HepG2 (cell line): ENCODE measurements around the gene P3H2.

Source experiments
- ATF7 ChIP-seq, 2 experiments: fragments of 450-650 bp in 1 of 2; sonication (generic) in 1 of 2; formaldehyde crosslinking in 1 of 2; IDR thresholded peaks; 2 replicates each; pipeline versions ENCODE4 v1.4.0 to v1.6.1; 2016 to 2020; ENCODE audit warnings: antibody characterized with exemption in 1 of 2, mild to moderate bottlenecking in 1 of 2, missing genetic modification reagents in 1 of 2
- CREB1 ChIP-seq, 2 experiments: fragments of 450-650 bp in 1 of 2; IDR thresholded peaks; 2 replicates each; pipeline ENCODE4 v1.6.1; 2016 to 2017; ENCODE audit warnings: control low read depth in 1 of 2, mild to moderate bottlenecking in 1 of 2, missing compliant biosample characterization in 1 of 2, missing genetic modification characterization in 1 of 2
- CTCF ChIP-seq: sonication (generic); formaldehyde crosslinking; IDR thresholded peaks from 2 replicates; pipeline ENCODE4 v1.5.0; 2020; ENCODE audit warnings: mild to moderate bottlenecking, missing genetic modification reagents, moderate library complexity
- EP300 ChIP-seq, 3 experiments: sonication (generic) in 1 of 3; formaldehyde crosslinking in 1 of 3; IDR thresholded peaks; 2 replicates each; pipeline versions ENCODE4 v1.5.1 to v1.6.1; 2011 to 2020; ENCODE audit warnings: low read depth in 2 of 3, low read length in 2 of 3, borderline replicate concordance in 1 of 3, improper control_type of control experiment in 1 of 3, mild to moderate bottlenecking in 1 of 3, missing genetic modification reagents in 1 of 3, moderate library complexity in 1 of 3
- EZH2 ChIP-seq: conservative IDR thresholded peaks from 2 replicates; pipeline ENCODE4 v1.6.1; 2012; ENCODE audit warnings: mild to moderate bottlenecking, low read depth, low read length, moderate library complexity
- KMT2B ChIP-seq: IDR thresholded peaks from 2 replicates; pipeline ENCODE4 v1.6.1; 2016; ENCODE audit warnings: missing genetic modification reagents, missing compliant biosample characterization
- MAFK ChIP-seq, 2 experiments: IDR thresholded peaks in 1 of 2; conservative IDR thresholded peaks in 1 of 2; 2 replicates each; pipeline ENCODE4 v1.6.1; 2011; ENCODE audit warnings: improper control_type of control experiment in 2 of 2, low read length in 2 of 2
- MTA3 ChIP-seq: sonication (generic); formaldehyde crosslinking; IDR thresholded peaks from 2 replicates; pipeline ENCODE4 v1.4.0; 2020; ENCODE audit warnings: missing genetic modification reagents
- PRDM15 ChIP-seq: sonication (generic); formaldehyde crosslinking; IDR thresholded peaks from 2 replicates; pipeline ENCODE4 v1.4.0; 2020; ENCODE audit warnings: missing genetic modification reagents
- SP1 ChIP-seq, 2 experiments: fragments of 450-650 bp in 1 of 2; sonication (generic) in 1 of 2; formaldehyde crosslinking in 1 of 2; IDR thresholded peaks; 2 replicates each; pipeline versions ENCODE4 v1.4.0 to v1.6.1; 2016 to 2020; ENCODE audit warnings: missing genetic modification reagents in 1 of 2
- TAF15 ChIP-seq: fragments of 200-400 bp; formaldehyde crosslinking; IDR thresholded peaks from one replicate; pipeline ENCODE4 v1.6.1; 2018; ENCODE audit warnings: mild to moderate bottlenecking, low read depth, low read length; ENCODE audit not compliant: poor library complexity, severe bottlenecking
- ZNF329 ChIP-seq: sonication (generic); formaldehyde crosslinking; IDR thresholded peaks from 2 replicates; pipeline ENCODE4 v1.9.0; 2021; ENCODE audit warnings: low read depth, mild to moderate bottlenecking, missing genetic modification reagents
- ZNF569 ChIP-seq: sonication (generic); formaldehyde crosslinking; IDR thresholded peaks from 2 replicates; pipeline ENCODE4 v1.5.0; 2020; ENCODE audit warnings: mild to moderate bottlenecking, missing genetic modification reagents, moderate library complexity, borderline replicate concordance
- ZSCAN30 ChIP-seq: sonication (generic); formaldehyde crosslinking; IDR thresholded peaks from 2 replicates; pipeline ENCODE4 v1.5.0; 2020; ENCODE audit warnings: mild to moderate bottlenecking, missing genetic modification reagents

- TF ChIP-seq ATF7 (IDR thresholded peaks at IDR 0.05) (no peak), ATF7 (CRISPR knock-in tag; IDR thresholded peaks at IDR 0.05) (no peak), CTCF (CRISPR knock-in tag) (no peak), EZH2 (no peak), SP1 (IDR thresholded peaks at IDR 0.05) (no peak), SP1 (CRISPR knock-in tag; IDR thresholded peaks at IDR 0.05) (no peak), MAFK (conservative IDR thresholded peaks at IDR 0.05 in 1 of 2, IDR thresholded peaks at IDR 0.05 in 1 of 2; ENCODE audit: low read length in 2 of 2) (no peak), PRDM15 (CRISPR knock-in tag) (no peak), EP300 (IDR thresholded peaks at IDR 0.05; ENCODE audit: low read depth in 2 of 2, low read length in 2 of 2) (no peak), EP300 (CRISPR knock-in tag; IDR thresholded peaks at IDR 0.05; ENCODE audit: borderline replicate concordance) (no peak), ZSCAN30 (CRISPR knock-in tag) (no peak), TAF15 (no peak), ZNF329 (no peak), ZNF569 (CRISPR knock-in tag) (no peak), KMT2B (CRISPR knock-in tag) (no peak), MTA3 (CRISPR knock-in tag) (no peak), CREB1 (IDR thresholded peaks at IDR 0.05) (no peak), CREB1 (CRISPR knock-in tag; IDR thresholded peaks at IDR 0.05) (no peak)
These were observed 60.4 kb downstream of the P3H2 start for GRCh38 chr3:190060192-190060775.
